NOMO-1 treated with dmso at 0.1 percent for 144 hours (cell line): Measurements from ENCODE around the gene CYFIP2.

ENCODE experiments used
- DNase-seq: peaks from one replicate; lab custom pipeline; 2025; ENCODE audit not compliant: unreplicated experiment; lab: John Stamatoyannopoulos, UW

Gene CYFIP2

DNA sequence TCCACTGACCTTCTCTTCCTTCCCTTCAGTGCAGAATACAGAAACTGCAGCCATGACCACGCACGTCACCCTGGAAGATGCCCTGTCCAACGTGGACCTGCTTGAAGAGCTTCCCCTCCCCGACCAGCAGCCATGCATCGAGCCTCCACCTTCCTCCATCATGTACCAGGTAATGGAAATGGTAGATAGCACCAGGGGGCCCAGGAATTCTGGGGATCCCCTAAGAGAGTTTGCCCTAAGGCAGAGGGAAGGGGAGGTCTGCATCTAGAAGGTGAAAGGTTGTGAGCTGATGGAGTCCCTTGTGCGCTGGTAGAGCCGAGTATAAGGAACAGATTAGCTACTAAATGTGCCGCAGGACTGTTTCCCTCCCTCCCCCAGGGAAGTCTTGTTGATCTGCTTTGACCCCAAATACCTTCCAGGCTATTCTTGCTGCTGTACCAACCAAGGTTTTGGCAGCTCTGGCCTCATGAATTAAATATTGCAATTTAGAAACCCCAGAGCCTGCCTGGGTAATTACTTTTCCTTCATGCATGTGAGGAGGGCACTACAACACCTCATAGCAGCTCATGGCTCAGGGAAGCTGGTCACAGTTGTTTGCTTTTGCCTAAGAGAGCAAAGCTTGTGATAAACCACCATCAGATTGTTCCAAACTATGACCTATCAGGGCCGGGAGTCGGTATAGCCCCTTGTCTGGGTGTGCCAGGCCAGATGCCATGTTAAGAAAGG, 19.6 kb downstream of the CYFIP2 start:
- DNase-seq: no peak

DNA sequence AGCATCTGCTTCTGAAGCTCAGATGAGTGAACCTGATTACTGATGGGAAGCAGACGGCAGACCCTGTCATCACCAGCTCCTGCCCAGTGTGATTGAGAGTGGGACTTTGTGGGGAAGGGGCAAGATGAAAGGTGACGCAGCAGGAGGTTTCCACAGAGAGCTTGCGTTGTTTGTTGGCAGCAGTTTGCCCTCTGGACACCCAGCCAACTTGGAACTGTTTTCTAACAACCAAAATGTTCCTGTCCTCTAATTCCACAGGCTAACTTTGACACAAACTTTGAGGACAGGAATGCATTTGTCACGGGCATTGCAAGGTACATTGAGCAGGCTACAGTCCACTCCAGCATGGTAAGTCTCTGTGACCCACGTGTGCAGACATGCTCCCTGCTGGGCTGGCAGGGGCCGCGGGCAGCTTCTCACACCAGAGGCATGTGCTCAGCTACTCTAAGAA, 20.9 kb downstream of the CYFIP2 start:
- DNase-seq: no peak

DNA sequence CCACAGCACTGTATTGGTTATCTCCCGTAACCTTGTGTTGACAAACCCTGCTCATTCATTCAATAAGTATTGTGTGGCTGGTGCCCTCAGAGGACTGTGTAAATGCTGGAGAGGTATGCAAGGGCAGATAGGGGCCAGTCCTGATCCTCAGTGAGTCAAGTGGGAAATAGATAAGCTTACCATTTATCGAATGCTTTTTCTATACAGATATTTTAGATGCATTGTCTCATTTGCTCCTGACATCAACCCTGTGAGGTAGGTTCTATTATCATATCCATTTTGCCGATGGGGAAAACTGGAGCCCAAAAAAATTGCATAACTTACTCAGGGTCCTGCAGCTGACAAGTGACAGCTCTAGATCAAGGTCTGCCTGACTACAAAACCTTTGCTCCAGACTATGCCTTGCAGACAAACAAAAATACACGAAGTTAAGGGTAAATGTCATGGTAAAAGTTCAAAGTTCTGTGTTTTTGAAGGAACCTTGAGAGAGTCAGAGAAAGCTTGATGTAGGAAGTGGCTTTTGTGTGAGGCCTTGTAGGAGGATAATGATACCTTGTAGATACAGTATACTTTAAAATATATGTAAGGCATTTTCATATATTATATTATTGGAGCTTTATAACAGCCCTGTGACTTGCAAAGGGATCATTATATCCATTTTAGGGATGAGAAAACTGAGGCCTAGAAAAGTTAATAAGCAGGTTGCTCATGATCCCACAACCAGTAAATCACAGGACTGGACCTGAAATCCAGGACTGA, 22.7 kb downstream of the CYFIP2 start:
- no peak for DNase-seq

DNA sequence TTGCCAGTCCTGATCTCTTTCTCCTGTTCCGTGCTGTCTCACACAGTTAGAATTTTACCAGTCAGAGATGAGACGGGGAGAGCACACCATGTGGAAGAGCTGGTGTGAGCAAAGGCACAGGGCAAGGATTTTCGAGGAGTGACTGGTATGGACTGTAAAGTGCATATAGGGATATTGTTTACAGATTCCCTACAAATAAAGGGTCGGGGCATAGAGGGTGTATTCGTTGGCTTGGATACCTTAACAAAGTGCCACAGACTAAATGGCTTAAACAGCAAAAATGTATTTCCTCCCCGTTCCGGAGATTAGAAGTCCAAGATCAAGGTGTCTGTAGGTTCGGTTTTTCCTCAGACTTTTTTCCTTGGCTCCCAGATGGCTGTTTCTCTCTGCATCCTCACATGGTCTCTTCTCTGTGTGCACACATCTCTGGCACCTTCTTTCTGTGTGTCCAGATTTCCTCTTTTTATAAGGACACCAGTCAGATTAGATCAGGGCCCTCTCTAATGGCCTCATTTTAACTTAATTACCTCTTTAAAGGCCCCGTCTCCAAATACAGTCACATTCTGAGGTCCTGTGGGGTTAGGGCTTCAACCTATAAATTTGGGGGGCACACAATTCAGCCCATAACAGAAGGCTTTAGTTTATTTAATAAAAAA, 23.4 kb downstream of the CYFIP2 start:
- DNase-seq: no peak

DNA sequence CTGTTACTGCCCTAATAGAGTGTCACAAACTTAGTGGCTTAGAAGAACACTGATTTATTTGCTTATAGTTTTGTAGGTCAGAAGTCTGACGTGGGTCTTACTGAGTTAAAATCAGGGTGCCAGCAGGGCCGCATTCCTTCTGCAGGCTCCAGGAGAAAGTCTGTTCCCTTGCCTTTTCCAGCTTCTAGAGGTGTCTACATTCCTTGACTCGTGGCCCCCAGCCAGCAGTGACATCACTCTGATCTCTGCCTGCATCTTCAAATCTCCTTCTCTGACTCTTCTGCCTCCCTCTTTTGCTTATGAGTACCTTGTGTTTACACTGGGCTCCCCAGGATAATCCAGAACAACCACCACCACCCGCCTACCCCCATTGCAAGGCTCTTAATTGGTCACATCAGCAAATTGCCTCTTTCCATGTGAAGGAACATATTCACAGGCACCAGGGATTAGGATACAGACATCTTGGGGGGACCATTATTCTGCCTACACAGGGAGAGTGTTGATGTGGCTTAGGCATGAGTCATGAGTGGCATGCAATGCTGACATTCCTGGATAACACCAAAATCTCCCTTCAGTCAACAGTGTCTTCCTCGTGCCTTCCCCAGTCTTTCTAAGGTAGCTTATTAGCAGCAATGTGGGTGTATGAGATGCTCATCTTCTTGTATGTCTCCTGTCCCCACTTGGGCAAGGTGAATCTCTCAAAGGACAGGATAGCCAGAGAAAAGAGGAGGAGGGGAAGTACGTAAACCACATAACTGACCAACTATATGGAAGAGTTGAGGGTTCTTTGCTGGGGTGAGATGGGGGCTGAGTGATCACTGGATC, 24.4 kb downstream of the CYFIP2 start:
- DNase-seq: no peak

DNA sequence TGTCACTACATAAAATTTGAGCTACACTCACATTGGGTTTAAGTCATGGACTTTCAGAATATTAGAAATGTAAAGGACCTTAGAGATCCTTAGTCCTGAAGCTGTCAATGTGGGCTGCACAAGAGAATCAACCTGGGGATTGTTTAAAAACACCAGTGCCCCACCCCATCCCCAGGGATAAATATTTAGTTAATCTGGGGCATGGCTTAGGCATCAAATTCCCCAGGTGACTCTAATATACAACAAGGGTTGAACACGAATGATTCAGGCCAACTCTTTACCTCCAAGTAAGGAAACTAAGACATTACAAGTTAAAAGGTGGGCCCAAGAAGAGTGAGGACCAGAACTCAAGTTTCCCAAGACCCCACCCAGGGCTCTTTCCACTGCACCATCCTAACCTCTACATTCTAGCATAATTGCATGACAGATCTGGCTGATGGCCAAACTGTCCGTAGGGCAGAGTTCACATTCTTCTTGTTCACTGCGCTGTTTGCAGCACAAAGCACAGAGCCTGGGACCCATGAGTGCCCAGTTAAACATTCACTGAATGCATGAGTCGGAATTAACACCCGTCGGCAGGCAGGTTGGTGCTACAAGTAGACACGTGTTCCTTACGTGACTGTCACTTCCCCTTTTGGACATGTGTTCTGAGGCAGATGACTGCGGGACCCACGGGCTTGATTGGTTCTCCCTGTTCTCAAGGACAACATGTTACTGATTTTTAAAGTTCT, 25.2 kb downstream of the CYFIP2 start:
- DNase-seq: no peak

DNA sequence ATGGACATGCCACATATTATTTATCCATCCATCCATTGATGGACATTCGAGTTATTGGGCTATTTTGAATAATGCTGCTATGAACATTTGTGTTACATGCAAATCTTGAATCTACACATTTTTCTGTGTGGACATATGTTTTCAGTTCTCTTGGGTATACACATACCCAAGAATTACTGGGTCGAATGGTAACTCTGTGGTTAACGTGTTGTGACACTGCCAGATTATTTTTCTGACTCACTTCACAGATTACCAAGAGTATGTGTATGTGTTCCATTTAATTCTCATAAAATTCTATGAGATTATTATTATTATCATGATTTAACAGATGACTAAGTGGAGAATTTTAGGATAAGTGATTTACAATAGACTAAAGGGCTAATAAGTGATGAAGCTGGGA, 26.7 kb downstream of the CYFIP2 start:
- no peak for DNase-seq

DNA sequence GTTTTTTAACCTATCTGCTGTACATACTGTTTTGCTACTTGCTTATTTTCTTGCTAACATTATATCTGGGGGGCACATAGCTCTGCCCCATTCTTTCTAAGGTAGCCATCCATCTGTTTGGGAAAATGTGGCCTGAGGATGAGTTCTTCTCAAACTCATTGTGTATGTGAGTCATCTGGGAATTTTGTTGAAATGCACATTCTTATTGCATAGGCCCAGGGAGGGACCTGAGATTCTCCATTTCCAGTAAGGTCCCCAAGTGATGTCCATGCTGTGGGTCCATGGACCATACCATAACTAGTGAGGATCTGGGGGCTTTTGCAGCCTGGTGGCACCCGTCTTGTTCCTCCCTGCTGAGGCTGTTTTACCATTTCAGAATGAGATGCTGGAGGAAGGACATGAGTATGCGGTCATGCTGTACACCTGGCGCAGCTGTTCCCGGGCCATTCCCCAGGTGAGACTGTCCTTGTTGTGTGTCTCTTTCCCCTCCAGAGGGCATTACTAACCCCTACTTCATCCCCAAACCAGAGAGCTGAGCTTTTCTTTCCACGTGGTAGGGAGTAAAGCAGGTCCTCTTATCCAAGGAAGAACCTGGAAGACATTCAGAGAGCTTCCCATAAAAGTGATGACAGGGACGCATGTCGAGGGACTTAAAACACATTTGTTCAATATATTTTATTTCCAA, 28.6 kb downstream of the CYFIP2 start:
- no peak for DNase-seq

DNA sequence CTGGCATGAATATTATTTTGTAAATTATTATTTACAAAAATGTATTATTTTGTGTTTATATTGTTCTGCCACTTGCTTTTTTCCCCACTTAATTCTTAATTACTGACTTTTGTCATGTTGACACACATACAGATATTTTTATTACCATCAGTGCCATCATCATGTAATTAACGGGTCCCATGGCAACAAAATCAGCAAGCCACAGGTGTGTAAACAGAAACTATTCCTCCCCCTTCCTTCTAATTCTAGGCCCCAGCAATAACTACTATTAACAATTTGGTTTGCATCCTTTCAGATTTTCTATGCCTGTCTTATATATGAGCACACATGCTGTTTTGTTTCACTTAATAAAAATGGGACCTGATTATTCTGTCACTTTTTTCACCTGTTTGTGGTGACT, 29.3 kb downstream of the CYFIP2 start:
- DNase-seq: no peak

DNA sequence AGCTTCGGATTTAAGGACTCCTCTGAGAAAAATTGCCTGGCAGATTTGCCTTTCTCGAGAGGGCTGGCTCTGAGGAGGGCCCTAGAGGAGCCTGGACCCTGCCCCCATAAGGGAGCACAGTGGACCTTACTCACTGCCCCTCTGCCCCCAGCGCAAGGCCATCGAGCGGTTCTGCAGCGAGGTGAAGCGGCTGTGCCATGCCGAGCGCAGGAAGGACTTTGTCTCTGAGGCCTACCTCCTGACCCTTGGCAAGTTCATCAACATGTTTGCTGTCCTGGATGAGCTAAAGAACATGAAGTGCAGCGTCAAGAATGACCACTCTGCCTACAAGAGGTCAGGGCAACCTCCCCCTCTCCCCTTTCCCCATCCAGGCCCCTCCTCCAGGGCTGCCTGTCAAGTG, 34.6 kb downstream of the CYFIP2 start:
- DNase-seq: no peak

DNA sequence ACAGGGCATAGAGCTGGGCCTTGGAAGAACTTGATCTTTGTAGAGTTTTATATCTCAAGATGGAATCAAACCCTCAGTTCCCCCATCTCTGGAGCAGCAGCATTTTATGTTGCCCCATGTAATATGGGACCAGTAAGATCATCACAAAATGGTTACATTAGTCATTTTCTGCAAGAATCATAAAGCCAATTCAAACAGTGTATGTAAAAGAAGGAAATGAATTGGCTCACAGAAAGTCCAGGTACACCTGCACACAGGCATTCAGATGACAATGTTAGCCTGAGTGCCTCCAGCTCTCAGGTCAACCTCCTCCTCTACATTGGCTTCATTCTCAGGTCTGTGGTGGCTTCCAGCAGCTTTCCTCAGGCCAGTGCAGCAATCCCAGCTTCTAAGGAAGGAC, 35.1 kb downstream of the CYFIP2 start:
- DNase-seq: no peak

DNA sequence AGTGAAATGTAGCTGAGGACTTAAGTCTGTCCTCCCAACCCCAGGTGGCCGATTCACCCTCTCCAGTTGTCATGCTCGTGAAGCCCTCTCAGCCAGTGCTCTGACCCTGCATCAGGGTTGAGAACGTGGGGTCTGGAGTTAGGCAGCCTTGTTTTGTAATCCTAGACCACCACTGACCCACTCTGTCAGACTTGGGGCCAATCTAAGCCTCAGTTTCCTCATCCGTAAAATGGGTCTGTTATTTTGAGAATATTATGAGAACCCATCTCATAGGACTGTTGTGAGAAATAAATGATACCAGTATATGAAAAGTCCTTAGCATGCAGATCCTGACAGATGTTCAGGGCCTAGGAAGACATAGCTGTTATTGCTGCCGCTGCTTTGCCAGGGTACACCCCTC, 37.1 kb downstream of the CYFIP2 start:
- DNase-seq: no peak

DNA sequence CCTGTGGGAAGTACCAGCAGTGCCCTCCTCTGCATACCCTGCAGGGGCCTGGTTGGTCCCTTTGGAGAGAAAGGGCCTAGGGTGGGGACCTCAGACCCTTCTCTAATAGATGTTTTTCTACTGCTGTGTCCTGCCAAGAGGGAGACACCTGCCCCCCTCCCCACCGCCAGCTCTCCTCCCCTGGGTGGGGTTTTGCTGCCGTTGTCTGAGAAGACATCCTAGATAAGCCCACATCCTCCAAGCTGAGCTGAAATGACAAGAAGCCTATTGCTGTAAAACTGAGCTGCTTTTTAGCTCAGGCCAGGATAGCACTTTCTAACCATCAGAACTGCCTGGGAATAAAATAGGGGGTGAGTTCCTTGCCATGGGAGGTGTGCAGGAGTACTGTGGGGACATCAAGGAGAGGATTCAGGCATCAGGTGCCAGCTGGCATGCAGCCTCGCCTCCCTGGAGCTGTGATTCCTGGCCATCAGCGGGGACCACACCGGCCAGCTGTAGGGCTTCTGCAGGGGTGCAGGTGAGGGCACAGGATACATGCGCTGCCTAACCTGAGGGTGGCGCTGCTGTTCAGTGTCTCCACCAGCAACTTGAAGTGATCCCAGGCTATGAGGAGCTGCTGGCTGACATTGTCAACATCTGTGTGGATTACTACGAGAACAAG, 37.9 kb downstream of the CYFIP2 start:
- no peak for DNase-seq

DNA sequence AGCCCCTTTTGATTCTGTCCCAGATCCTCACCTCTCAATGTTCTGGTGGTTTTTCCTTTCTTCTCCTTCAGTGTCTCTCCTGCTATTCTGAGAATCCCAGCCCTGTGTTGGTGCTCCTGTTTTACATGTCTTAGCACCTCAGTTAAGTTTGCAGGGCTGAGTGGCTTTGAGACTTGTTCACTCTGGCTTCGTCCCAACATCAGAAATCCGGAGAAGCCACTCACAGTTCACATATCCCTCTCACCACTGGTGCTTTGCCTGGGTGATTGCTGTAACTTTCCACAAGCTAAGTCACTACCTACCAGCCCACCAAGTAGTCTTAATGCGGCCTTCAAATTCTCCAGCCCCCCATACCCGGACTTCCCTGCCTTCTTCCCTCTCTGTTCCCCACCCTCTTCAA, 40.2 kb downstream of the CYFIP2 start:
- no peak for DNase-seq

DNA sequence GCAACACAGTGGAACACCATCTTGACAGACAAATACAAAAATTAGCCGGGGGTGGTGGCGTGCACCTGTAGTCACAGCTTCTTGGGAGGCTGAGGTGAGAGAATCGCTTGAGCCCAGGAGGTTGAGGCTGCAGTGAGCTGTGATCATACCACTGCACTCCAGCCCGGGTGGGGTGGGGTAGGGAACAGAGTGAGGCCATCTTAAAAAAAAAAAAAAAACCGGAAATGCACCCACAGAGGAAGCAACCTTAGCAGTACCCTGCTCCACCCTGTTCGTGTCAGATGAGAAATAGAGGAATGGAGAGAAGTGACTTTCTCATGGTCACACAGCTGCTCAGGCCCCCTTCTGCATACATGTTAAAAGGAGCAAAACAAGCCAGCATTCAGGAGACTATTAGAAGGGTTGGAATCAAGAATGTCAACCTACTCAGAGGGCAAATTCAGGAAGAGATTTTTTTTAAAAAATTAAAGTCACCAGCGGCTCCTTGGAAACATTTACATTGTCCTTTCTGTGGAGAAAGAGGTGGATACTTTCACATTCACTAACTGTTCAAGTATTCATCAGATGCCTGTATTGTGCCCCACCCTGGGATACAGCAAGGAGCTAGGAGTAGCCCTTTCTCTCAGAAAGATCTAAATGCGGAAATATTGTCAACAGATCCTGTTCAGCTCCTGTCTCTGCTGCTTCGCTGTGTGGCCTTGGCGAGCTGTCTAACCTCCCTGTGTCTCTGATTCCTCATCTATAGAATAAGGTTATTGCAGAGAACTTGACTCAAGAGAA, 41.0 kb downstream of the CYFIP2 start:
- DNase-seq: no peak

DNA sequence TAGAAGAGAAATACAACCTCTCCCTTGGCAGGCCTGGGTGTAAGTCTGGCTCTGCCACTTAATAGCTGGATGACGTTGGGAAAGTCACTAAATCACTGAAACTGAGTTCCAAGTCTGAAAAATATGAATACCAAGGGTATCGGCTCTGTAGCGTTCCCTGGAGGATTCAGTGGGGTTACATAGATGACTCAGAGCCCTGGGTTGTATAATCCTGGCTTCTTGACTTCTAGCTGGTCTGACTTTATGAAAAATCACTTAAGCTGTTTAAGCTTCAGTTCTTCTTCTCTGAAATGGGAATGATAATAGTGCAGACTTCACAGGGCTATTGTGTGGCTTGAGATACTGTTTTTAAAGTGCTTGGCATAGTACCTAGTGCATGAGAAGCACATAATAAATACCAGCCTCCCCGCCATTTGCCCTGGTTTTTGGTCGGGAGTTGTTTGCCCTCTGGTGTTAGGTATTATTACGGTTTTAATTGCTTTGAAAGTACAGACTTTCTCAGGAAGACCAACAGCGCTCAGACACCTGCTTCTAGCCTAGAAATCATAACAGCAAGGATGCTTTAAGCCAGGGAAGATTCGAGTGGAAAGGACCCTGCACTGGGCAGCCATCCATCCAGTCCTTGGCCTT, 43.0 kb downstream of the CYFIP2 start:
- DNase-seq: no peak

DNA sequence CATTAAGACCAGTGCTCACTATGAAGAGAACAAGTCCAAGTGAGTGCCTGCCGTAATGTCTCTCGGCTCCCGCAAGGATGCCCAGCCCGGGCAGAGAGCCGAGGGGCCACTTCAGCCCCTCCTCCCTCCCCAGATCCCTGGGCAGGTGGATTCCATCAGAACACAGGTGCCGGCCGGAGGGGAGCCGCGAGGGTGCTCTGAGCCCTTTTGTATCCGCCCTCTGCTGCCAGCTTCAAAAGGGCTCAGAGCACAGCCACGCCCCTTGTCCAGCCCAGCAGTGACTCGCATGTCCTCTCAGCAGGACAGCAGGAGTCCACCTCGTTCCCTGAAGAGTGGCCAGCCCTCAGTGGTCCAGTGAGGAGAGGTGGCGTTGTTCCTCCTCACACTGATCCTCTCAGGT, 43.9 kb downstream of the CYFIP2 start:
- DNase-seq: no peak

DNA sequence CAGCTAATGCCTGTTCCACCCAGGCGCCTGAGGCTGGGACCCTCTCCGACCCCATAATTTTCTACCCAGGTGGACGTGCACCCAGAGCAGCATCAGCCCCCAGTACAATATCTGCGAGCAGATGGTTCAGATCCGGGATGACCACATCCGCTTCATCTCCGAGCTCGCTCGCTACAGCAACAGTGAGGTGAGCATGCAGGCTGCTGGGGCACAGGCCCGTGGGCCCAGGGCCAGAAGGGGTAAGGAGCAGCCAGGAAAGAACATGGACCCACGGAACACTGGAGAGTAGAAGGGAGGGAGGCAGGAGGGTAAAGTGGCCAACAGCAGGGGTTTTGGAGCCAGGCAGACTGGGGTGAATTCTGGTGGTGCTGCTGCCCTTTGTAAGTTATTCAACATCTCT, 45.7 kb downstream of the CYFIP2 start:
- DNase-seq: no peak
